NOMO-1 treated with DMSO at 0.1 percent for 48 hours (cell line): Measurements from ENCODE around the gene OTUD3.
"Not testable (repeated sequence)": the region's sequence is repeated elsewhere in the genome, so short reads cannot be mapped to it uniquely, and the experiment has no call there.

Experiments
- DNase-seq: peaks from one replicate; lab custom pipeline; 2025; ENCODE audit not compliant: unreplicated experiment; lab: John Stamatoyannopoulos, UW

The OTUD3 gene, protein sequence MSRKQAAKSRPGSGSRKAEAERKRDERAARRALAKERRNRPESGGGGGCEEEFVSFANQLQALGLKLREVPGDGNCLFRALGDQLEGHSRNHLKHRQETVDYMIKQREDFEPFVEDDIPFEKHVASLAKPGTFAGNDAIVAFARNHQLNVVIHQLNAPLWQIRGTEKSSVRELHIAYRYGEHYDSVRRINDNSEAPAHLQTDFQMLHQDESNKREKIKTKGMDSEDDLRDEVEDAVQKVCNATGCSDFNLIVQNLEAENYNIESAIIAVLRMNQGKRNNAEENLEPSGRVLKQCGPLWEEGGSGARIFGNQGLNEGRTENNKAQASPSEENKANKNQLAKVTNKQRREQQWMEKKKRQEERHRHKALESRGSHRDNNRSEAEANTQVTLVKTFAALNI

DNA sequence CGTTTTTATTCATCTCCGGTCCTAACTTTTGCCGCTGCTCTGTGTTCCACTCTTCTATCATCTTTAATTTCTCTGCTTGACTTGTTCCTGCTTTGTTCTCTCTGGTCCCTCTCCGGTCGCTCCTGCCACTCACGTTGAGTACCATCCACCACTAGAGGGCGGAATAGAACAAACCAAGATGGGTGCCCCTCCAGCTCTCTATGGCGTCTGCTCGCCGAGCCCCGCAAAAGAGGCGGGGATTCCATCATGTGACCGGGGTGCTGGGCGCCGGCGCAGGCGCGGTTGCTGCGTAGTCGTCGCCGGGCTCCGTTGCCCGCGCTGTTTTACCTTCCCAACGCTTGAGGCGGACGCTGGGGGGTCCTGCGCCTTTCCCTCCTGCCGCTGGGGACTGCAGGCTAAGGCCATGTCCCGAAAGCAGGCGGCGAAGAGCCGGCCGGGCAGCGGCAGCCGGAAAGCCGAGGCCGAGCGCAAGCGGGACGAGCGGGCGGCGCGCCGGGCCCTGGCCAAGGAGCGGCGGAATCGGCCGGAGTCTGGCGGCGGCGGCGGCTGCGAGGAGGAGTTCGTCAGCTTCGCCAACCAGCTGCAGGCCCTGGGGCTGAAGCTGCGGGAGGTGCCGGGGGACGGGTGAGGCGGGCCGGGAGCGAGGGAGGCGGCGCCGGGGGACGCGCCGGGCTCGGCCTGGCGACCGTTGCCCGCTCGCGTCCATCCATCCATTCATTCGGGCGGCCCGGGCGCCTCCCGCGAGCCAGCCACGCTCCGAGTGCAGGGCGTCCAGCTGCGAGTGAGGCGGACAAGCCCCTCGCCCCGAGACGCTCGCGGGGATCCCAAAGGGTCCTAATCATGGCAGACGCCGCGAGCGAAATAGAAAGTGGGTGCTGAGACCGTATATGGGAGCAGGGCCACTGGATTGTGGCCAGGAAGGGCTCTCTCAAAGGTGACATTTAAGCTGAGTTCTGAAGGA is at the start of gene OTUD3:
OTUD3 (plus strand) TSS at position 285 of the 961 bp plus-strand sequence; CDS start at position 404, 119 bp downstream.
- peak; percentile 97 for DNase-seq

DNA sequence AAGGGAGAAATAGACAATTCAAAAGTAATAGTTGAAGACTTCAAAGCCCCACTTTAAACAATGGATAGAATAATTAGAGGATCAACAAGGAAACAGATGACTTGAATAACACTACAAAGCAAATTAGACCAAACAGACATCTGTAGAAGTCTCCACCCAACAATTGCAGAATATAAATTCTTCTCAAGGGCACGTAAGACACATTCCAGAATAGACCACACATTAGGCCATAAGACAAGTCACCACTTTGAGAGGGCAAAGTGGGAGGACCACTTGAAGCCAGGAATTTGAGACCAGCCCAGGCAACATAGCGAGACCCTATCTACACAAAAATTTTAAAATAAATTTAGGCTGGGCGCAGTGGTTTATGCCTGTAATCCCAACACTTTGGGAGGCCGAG is 46.6 kb upstream of the OTUD3 start:
- no peak for DNase-seq

DNA sequence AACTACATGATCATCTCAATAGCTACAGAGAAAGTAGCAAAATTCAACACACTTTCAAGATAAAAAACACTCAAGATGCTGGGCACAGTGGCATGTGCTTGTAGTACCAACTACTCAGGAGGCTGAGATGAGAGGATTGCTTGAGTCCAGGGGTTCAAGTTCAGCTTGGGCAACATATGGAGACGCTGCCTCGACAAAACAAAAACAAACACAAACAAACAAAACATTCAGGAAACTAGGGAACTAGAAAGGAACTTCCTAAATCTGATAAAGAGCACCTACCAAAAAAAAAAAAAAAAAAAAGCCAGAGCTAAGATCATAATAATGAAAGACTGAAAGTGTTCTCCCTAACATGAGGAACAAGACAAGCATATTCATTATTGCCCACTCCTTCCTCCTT is 44.3 kb upstream of the OTUD3 start:
- DNase-seq: no peak

DNA sequence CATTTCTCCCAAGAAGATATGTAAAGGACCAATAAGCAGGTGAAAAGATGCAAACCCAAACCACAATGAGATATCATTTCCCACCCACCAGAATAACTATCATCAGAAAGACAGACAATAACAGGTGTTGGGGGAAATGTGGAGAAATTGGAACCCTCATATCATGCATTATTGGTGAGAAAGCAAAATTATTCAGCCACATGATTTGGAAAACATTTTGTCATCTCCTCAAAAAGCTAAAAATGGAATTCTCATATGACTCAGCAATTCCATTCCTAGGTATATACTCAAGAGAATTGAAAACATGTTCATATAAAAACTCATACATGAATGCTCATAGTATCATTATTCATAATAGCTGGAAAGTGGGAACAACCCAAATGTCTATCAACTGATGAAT is 42.0 kb upstream of the OTUD3 start:
- no peak for DNase-seq

DNA sequence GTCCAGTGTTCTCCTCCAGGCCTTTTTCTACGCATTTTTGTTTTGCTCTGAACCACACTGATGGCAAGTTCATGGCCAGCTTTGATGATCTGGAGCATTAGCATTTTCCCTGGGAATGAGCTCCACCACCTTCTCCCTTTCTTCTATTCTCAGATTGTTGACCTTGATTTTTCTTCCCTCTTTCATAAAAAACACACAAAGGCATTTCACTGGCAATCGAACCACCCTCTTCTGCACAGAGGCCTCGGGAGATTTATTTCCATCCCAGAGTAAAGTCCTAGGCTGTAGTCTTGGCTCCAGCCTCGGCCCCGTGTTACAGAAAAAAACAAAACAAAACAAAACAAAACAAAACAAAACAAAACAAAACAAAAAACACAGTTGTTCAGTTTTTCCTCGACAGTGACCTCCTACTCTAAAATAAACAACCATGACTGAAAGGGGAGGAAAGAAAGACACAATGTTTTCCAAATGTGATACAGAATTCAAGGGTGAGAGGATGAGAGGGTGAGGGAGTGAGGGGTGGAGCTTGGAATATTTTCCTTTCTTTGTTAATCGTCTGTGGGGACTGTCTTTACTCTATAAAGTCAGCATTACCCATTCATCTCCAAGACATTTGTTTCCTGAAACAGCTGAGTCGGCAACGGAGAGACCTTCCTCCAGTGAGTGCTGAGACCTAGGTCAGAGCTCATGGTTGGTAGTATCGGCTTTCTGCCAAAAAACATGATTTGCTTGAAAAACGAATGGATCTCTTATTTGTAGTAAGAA is 37.3 kb upstream of the OTUD3 start:
- no peak for DNase-seq

DNA sequence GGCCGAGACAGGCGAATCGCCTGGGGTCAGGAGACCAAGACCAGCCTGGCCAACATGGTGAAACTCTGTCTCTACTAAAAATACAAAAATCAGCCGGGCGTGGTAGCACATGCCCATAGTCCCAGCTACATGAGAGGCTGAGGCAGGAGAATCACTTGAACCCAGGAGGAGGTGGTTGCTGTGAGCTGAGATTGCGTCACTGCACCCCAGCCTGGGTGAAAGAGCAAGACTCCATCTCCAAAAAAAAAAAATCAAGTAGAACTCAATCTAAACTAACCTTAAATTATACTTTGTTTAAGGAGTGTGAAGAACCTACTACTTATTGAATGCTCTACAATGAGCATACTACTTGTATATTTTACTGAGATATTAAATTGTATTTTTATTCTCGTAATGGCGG is 36.6 kb upstream of the OTUD3 start:
- DNase-seq: no peak

DNA sequence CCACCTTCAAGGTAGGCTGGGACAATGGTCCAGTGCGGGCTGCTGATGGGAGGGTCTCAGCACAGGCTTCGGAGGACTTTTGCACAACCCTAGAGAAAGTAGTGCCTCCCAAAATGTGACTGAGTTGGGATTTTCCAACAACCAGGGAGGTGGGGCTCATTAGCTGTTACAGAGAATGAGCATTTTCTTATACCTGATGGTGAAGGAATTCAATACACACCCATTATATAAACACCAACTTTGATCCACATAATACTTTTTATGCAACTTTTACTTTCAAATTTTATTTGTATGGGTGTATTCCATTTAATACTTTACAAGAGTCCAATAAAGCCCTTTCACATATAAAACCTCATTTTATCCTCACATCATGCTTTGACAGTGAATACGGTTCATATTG is 35.9 kb upstream of the OTUD3 start:
- no peak for DNase-seq

DNA sequence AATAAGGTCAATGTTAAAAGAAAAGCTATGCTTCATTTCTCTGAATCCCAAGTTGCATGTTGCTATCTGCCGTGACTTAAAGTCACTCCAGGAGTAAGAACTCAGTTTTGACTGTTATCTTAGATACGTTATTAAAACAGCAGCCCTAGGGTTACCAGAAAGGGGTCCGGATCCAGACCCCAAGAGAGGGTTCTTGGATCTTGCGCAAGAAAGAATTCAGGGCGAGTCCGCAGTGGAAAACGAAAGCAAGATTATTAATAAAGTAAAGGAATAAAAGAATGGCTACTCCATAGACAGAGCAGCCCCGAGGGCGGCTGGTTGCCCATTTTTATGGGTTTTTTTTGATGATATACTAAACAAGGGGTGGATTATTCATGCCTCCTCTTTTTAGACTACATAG is 34.9 kb upstream of the OTUD3 start:
- not testable (repeated sequence) for DNase-seq

DNA sequence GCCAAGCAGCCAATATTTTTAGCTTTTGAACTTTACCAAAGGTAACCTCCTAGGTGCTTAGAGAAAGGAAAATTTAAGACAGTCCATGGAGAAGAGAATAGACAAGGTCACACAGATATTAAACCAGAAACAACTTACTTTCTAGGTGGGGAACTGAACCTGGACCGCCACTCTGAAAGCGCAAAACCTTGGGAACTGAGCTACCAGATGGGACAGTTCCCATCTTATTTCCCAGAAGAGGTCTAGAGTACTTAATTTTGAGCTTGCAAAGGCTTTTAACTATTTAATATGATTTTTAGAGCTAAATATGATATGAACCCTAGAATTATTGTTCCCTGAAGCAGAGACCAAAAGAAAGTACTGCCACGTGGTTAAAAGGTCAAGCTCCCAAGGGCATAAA is 32.9 kb upstream of the OTUD3 start:
- DNase-seq: not testable (repeated sequence)

DNA sequence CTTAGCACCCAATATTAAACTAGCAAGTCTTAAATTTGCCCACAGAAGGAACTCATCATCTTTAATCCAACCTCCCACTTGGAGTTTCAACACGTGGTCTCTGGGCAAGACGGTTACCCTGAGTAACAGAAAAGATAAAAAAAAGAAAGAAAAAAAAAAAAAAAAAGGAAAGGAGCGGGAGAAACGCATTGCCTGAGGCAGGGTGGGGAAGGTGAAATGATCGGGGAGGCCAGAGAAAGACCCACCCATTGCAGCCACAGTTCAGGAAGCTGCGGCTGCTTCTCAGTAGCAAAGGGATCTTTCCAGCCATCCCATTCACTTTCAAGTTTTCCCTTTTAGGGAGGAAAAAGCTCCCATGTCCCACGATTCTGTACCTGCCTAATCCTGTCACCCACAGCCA is 32.0 kb upstream of the OTUD3 start:
- DNase-seq: no peak

DNA sequence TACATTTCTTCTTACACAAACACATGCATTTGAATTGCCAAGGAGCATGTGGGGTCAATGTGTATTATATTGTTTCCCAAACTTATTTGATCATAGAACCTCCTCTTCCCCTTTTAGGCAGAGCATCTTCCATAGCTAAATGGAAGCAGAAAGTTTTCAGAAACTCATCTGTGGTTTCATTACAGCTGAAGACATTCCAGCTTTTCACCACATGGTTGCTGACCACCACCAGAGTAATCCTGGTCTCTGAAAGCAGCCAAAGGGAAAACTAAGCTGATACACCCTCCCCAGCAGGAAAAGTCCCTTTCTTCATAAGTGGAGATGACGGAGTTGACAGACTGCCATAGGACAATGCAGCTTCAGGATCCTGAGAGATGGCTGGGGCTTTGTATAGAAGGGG is 30.2 kb upstream of the OTUD3 start:
- no peak for DNase-seq

DNA sequence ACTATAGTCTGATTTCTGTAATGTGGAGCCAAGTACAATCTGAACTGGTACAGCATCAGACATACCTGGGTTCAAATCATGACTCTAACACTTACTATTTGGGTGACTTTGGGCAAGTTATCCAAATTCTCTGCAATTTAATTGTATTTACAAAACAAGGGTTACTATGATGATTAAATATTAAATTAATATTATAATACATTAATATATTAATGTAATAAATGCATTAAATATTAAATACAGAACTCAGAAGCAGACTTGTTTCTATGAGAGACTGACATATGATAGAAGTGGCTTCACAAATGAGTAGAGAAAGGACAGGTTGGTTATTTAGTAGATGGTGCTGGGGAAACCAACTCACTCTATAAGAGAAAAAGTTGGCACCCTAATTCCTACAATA is 27.3 kb upstream of the OTUD3 start:
- DNase-seq: no peak

DNA sequence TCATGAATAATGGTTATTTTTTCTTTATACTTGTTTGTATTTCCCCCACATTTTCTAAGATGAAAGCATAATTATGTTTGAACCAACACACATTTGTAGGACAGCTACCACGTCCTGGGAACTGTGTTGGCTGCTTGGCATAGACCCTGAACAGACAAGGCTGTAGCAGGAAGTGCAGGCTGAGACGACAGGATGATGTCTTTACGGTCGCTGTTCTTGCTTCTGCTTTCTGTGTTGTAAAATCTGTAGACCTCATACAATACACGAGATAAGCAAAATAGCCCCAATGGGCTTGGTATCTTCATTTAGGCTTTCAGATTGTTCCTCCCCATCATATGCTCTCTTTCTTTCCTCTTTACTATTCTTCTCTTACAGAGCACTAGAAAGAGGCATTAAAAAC is 23.3 kb upstream of the OTUD3 start:
- peak; percentile 31 for DNase-seq

DNA sequence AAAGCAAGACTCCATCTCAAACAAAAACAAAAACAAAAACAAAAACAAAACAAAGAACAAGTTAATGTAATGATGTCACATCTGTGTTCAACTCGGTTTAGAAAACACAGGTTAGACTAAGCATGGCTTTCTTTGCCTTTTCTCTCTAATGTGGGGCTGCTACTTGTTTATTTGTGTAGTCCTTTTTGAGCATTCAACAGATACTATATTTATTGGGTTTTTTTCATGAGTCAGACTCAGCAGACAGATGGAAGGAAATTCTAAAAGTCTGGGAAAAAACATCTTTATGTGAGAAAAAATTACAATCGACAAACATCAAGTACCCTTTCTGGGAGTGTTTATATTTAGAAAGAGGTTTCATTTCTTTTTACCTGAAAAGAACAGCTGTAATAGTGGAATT is 22.3 kb upstream of the OTUD3 start:
- no peak for DNase-seq

DNA sequence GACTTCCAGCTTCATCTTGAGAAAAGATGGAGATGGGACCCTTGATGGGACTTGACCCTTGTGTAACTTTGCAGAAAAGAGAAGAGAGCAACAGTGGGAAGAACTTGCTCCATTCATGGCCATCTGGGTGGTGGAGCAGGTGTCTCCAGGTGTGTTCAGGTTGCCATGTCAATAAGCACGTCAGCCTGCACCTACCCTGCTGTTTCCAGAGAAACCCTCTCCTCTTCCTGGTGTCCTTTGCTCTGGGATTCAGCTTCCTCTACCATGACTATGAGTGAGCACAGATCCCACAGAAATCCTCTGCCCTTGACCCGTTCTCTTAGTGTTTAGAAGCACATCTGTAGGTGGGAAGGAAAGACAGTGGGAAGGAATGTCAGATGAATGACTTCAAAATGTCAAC is 21.8 kb upstream of the OTUD3 start:
- no peak for DNase-seq

DNA sequence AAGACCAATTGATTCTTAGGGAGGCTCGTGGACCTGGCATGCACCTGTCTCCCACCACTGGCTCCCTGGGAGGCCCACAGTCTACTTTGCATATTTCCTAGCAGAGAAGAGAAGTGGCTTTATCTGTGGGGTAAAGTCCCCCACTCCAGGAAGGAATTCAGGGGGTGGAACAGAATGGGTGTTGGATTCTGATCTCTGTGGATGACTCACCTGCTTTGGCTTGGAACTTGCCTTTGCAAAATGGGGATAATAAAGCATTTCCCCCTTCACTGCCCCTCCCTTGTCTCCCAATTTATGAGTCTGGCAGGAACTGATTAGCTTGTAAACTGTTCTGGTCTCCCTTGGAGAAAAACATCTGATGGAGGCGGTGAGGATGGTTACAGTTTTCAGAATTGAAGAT is 21.2 kb upstream of the OTUD3 start:
- no peak for DNase-seq

DNA sequence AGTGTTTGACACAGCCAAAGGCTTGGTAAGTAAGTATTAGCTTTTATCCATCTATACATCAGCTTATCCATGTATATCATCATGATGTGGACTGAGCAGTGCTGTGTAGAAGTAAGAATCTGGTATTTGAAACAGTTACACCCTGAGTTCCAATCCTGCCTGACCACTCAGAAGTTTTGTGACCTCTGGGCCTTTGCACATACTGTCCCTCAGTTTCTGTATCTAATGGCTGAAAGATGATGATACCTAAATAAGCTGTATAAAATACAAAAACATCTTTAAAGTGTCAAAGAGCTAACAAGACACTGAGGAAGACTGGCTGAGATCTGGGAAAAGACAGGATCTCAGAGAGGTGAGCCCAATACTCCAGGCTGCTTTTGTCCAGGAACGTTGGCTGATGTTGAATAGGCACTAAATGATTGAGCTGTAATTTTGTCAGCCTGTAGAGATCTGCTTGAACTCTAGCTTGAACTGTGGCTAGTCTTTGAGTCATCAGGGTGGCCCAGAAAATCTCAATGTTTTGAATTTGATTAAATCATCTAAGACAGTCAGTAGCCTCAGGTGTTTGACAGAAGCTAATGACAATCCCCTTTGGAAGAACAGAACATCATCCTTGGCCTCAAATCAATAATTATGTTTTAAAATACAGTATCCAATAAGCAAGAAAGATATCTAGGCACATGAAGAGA is 20.2 kb upstream of the OTUD3 start:
- no peak for DNase-seq

DNA sequence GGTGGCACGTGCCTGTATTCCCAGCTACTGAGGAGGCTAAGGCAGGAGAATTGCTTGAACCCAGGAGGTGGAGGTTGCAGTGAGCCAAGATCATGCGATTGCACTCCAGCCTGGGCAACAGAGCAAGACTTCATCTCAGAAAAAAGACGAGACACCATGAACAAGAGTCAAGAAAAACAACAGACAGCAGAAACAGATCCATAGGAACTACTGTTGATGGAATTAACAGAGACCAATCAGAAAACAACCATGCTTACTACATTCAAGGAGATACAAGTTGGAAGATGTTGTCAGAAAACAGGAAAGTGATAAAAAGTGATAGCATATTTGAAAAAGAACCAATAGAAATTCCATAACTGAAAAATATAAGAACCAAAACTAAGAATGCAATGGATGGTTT is 19.3 kb upstream of the OTUD3 start:
- no peak for DNase-seq

DNA sequence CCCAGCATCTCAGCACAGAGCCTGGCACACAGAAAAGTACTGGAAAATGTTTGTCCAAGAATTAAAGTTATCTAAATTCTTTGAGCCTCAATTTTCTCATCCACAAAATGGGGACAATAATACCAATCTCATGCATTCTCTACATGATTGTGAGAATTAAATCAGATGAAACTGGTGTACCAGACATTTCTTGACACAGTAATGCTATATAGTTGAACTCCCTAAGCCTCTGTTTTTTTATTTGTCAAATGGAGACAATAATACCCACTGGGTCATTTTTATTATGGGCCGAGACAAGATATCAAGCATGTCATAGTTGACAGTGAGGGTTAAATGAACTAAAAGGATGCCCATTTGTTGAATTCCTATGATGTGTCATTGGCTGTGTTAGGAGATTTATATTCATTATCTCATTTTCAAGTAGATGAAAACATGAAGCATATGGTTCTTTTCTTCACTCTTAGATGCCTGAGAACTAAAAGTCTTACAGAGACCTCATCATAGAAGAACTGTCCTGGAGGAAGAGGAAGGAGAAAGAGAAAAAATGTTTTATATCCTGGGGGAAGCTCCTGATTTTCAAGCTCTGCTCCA is 17.5 kb upstream of the OTUD3 start:
- DNase-seq: no peak

DNA sequence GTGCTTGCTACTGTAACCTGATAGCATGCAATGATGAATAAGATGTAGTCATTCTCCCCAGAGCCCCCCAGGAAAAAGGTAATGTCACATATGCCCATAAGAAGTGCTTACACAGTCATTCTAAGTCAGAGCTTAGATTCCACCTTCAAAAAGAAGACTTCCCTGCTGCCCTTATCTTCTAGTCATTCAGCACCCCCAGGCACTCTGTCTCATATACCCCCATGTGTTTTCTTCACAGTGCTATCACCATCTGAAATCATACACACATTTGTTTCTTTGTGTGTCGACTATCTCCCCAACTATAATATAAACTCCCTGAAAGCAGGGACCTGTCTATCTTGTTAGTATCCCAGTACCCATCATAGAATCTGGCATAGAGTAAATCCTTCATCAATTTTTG is 16.2 kb upstream of the OTUD3 start:
- DNase-seq: no peak
